IPS-18a (cell line): ENCODE results near the gene SH3TC1.

Experiments used
- H3K27ac ChIP-seq: one replicate; pipeline ENCODE4 v1.5.1; 2013; ENCODE audit warnings: low read length
- H3K27me3 ChIP-seq: one replicate; pipeline ENCODE4 v1.6.1; 2013; ENCODE audit warnings: mild to moderate bottlenecking, low read length; ENCODE audit not compliant: control insufficient read depth, insufficient read depth
- H3K36me3 ChIP-seq: one replicate; pipeline ENCODE4 v1.6.1; 2013; ENCODE audit warnings: low read depth, low read length; ENCODE audit not compliant: control insufficient read depth
- H3K4me1 ChIP-seq: one replicate; pipeline ENCODE4 v1.6.1; 2013; ENCODE audit warnings: low read depth, low read length; ENCODE audit not compliant: control insufficient read depth
- H3K4me3 ChIP-seq: one replicate; pipeline ENCODE4 v1.5.1; 2013; ENCODE audit warnings: low read length
- H3K9ac ChIP-seq: one replicate; pipeline ENCODE4 v1.6.1; 2013; ENCODE audit warnings: mild to moderate bottlenecking, low read length, moderate library complexity
- H3K9me3 ChIP-seq: one replicate; pipeline ENCODE4 v1.6.1; 2013; ENCODE audit warnings: low read depth, low read length; ENCODE audit not compliant: control insufficient read depth

Gene SH3TC1

DNA sequence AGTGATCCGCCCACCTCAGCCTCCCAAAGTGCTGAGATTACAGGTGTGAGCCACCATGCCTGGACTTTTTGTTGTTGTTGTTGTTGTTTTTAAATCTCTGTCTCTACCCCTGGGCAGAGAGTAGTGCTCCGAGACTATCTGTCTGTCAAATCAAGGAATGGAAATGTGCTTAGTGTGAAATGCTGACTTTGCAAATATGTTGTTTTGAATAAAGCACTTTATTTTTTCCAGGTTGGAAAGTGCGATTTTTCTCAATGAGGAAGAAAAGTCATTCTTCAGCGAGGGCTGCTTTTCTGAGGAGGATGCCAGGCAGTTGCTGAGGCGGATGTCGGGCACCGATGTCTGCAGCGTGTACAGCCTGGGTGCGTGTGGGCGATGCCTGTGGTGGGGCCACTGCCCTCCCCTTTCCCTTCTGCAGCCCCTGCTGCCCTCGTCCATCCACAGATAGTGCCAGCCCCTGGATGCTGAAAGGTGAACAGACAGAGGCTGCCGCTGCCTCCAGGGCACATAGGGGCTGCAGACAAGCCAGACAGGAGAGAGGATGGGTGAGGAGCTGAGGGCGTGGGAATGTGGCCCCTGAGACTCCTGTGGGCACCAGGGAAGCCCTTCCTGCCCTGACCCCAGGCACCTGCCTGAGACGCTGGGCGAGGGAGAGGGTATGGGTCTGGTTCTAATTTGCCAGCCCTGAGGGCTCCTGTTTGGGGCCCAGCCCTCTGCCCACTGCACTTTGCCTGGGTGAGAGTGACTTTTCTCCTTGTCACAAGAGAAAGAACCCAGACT, 23.7 kb downstream of the SH3TC1 start:
- no peak overlapping the region for H3K9ac ChIP-seq
- no peak overlapping the region for H3K27ac ChIP-seq
- H3K36me3 ChIP-seq, result no peaks in the 10 kb centered on the region
- H3K4me1 ChIP-seq, result peaks cover 22% of the 10 kb centered on the region
- no peaks in the 10 kb centered on the region for H3K27me3 ChIP-seq
- no peaks in the 10 kb centered on the region for H3K9me3 ChIP-seq
- no peak overlapping the region for H3K4me3 ChIP-seq

DNA sequence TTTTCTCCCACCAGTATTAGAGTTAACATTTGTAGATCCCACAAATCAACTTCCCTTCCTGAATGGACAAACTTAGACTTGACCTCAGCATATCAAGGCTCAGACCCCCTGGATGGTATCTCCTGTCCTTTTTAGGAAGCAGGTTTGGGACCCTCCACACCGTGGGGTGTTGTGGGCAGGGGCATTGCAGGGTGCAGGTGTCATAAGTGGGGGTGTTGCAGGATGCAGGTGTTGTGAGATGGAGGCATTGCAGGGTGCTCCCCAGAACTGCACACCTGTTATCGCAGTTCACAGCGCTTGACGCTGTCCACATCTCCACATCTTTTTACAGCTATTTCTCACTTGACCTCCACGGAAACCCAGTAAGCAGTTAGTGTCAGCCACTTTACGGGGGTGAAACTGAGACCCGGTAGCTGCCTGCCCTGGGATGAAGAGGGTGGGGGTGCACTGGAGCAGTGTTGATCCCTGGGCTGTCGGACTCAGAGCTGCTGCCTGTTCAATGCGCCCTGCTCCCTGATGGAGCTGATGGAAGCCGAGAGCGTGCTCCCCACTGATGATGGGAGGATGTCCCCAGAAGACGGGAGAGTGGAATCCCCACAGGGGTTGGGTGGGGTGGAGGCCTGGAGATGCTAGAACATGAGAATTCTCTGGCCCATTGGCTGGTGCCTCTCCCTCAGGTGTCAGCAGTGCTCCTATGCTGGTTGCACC, 25.3 kb downstream of the SH3TC1 start:
- Histone ChIP-seq H3K4me1 (peaks cover 22% of the 10 kb centered on the region), H3K27ac (no peak overlapping the region), H3K4me3 (no peak overlapping the region), H3K9ac (no peak overlapping the region), H3K9me3 (no peaks in the 10 kb centered on the region), H3K36me3 (no peaks in the 10 kb centered on the region), H3K27me3 (no peaks in the 10 kb centered on the region)

DNA sequence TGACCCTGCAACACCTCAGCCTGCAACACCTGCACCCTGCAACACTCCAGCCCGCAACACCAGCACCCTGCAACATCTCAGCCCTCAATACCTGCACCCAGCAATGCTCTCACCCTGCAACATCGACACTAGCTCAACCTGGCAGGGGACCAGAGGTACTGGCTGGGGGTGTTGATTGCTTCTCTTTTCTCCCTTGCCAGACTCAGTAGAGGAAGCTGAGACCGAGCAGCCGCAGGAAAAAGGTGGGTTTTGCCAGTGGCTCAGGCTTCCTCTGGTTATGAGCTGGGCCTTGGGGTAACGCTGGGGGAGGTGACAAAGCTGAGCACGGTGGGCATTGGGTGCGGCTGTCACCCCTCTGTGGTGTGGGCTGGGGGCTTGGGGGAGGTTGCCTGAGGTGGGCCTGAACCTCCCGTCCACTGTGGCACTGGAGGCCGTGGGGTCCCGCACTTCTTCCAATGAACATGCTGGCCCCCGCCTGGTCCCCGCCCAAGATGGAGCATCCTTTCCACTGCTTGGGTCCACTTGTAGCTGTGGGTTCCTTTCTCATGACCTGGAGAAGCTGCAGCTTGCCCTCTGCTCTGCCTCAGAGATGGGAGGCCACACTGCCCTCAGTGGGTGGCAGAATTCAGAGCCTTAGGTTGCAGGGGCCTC, 26.0 kb downstream of the SH3TC1 start:
- H3K36me3 ChIP-seq, result no peaks in the 10 kb centered on the region
- H3K27ac ChIP-seq, result no peak overlapping the region
- H3K4me1 ChIP-seq, result peaks cover 22% of the 10 kb centered on the region
- H3K9me3 ChIP-seq, result no peaks in the 10 kb centered on the region
- H3K9ac ChIP-seq, result no peak overlapping the region
- no peak overlapping the region for H3K4me3 ChIP-seq
- no peaks in the 10 kb centered on the region for H3K27me3 ChIP-seq

DNA sequence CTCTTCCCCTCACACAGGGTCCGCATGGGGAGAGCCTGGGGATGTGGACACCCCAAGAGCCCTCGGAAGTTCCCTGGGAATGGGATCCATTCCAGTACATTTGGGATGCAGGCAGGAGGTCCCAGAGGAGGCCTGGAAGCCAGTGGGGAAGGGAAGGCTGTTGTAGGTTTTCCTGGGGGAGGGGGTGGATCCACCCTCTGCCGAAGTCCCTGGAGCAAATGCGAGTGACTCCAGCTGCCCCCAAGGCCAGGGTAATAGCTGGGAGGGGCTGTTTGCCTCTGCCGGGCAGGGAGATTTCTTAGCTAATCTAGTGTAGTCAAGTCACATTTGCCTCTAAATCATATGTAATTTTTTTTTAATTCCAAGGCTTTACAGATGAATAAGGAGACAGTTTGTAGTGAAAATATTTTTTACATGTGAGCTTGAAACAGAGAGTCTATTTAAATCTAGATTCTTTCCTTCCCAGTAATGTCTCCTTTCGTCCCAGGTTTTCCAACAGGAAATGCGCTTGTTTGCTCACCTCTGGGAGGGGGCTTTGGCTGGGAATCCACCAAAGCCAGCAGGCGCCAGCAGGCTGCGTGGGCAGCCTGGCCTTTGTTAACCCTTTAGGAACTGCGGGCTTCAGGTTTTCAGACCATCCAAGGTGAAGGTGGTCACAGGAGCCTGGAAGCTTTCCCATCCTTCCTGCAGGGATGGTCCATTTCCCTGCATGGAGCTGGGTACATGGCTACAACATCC, 26.8 kb downstream of the SH3TC1 start:
- peak overlapping the region; percentile 47 for H3K4me3 ChIP-seq
- peak overlapping the region; percentile 80 for H3K27ac ChIP-seq
- no peaks in the 10 kb centered on the region for H3K9me3 ChIP-seq
- no peaks in the 10 kb centered on the region for H3K27me3 ChIP-seq
- no peaks in the 10 kb centered on the region for H3K36me3 ChIP-seq
- no peak overlapping the region for H3K9ac ChIP-seq
- peaks cover 22% of the 10 kb centered on the region for H3K4me1 ChIP-seq

DNA sequence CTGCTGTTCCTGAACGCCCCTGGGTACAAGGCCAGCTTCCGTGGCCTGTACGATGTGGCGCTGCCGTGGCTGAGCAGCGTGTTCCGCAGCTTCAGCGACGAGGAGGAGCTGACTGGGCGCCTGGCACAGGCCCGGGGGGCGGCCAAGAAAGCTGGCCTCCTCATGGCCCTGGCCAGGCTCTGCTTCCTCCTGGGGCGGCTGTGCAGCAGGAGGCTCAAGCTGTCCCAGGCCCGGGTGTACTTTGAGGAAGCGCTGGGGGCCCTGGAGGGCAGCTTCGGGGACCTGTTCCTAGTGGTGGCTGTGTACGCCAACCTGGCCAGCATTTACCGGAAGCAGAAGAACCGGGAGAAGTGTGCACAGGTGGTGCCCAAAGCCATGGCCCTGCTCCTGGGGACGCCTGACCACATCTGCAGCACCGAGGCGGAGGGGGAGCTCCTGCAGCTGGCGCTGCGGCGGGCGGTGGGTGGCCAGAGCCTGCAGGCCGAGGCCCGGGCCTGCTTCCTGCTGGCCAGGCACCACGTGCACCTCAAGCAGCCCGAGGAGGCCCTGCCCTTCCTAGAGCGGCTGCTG, 28.2 kb downstream of the SH3TC1 start:
- no peak overlapping the region for H3K4me3 ChIP-seq
- no peaks in the 10 kb centered on the region for H3K36me3 ChIP-seq
- H3K9ac ChIP-seq, result no peak overlapping the region
- no peaks in the 10 kb centered on the region for H3K9me3 ChIP-seq
- peaks cover 22% of the 10 kb centered on the region for H3K4me1 ChIP-seq
- H3K27me3 ChIP-seq, result no peaks in the 10 kb centered on the region
- no peak overlapping the region for H3K27ac ChIP-seq

DNA sequence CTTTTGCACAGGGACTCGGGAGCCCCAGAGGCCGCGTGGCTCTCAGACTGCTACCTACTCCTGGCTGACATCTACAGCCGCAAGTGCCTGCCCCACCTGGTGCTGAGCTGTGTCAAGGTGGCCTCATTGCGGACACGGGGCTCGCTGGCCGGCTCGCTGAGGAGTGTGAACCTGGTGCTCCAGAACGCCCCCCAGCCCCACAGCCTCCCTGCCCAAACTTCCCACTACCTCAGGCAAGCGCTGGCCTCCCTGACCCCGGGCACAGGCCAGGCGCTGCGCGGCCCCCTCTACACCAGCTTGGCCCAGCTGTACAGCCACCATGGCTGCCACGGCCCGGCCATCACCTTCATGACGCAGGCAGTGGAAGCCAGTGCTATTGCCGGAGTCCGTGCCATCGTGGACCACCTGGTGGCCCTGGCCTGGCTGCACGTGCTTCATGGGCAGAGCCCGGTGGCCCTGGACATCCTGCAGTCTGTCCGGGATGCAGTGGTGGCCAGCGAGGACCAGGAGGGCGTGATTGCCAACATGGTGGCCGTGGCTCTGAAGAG, 28.8 kb downstream of the SH3TC1 start:
- H3K9me3 ChIP-seq, result no peaks in the 10 kb centered on the region
- no peak overlapping the region for H3K27ac ChIP-seq
- peaks cover 22% of the 10 kb centered on the region for H3K4me1 ChIP-seq
- no peaks in the 10 kb centered on the region for H3K27me3 ChIP-seq
- no peak overlapping the region for H3K4me3 ChIP-seq
- no peaks in the 10 kb centered on the region for H3K36me3 ChIP-seq
- H3K9ac ChIP-seq, result no peak overlapping the region

DNA sequence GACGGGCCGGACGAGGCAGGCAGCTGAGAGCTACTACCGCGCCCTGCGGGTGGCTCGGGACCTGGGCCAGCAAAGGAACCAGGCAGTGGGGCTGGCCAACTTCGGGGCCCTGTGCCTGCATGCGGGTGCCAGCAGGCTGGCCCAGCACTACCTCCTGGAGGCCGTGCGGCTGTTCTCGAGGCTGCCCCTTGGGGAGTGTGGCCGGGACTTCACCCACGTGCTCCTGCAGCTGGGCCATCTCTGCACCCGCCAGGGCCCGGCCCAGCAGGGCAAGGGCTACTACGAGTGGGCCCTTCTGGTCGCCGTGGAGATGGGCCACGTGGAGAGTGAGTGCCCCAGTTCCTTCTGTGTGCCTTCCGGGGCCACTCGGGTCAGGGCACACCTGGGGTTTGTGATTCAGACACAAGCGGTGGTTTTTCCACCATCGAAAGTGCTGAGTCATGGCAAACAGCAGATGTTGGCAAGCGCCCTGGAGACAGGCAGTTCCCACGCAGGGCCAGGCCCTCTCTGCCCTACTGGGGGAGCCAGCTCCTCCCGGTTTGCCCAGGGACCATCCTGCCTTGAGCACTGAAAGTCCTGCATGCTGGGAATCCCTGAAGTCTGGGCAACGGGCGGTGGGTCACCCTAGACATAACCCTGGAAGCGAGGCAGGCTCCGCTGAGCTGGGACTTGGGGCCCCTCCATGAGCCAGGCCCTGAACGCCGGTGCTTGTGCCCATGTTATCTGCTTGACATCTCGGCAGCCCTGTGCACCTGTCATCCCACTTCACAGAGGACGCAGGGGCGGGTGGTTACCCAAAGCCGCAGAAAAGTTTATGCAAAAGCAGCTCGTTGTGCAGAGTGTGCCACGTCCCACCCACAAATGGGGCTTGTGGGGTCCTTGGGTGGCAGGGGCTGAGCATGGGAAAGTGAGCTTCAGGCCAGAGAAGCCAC, 29.5 kb downstream of the SH3TC1 start:
- H3K4me3 ChIP-seq, result no peak overlapping the region
- H3K9me3 ChIP-seq, result no peaks in the 10 kb centered on the region
- no peaks in the 10 kb centered on the region for H3K36me3 ChIP-seq
- H3K27ac ChIP-seq, result no peak overlapping the region
- H3K27me3 ChIP-seq, result no peaks in the 10 kb centered on the region
- H3K4me1 ChIP-seq, result peaks cover 22% of the 10 kb centered on the region
- no peak overlapping the region for H3K9ac ChIP-seq

DNA sequence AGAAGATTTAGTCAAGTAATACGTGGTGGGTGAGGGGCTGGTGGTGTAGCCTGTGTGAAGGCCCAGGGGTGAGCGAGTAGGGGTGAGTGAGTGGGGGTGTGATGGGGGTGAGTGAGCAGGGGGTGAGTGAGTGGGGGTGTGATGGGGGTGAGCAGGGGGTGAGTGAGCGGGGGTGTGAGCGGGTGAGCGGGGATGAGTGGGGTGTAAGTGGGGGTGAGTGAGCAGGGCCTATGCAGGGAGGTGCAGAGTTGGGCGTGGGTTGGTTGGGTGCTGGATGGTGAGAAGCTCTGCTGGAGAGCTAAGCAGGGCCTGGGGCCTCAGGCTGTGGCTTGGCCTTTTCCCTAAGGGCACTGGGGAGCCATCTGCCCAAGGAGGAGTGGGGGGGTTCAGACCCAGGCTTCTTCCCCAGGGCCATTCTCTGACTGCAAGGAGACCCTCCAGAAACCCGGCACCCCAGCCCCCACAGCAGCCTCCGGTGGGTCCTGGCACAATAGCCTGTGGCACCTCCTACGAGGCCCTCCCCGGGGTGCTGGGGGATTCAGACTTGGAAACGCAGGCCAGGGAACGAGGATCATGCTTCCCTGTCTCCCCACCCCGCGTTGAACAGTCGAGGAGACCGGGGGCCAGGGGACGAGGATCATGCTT, 30.4 kb downstream of the SH3TC1 start:
- Histone ChIP-seq H3K4me1 (peaks cover 22% of the 10 kb centered on the region), H3K36me3 (no peaks in the 10 kb centered on the region), H3K27me3 (no peaks in the 10 kb centered on the region), H3K9ac (no peak overlapping the region), H3K4me3 (no peak overlapping the region), H3K27ac (no peak overlapping the region), H3K9me3 (no peaks in the 10 kb centered on the region)

DNA sequence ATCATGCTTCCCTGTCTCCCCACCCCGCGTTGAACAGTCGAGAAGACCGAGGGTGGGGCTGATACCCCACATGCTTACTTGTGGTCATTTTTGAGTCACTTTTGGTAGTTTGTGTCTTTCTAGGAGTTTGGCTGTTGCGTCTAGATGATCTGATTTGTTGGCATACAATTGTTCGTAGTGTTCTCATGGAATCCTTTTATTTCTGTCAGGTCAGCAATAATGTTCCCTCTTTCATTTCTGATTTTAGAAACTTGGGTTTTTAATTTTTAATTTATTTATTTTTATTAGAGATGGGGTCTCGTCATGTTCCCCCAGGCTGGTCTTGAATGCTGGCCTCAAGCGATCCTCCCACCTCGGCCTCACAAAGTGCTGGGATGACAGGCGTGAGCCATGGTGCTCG, 30.9 kb downstream of the SH3TC1 start:
- Histone ChIP-seq H3K27ac (no peak overlapping the region), H3K4me3 (no peak overlapping the region), H3K9me3 (no peaks in the 10 kb centered on the region), H3K27me3 (no peaks in the 10 kb centered on the region), H3K36me3 (no peaks in the 10 kb centered on the region), H3K4me1 (peaks cover 18% of the 10 kb centered on the region), H3K9ac (no peak overlapping the region)

DNA sequence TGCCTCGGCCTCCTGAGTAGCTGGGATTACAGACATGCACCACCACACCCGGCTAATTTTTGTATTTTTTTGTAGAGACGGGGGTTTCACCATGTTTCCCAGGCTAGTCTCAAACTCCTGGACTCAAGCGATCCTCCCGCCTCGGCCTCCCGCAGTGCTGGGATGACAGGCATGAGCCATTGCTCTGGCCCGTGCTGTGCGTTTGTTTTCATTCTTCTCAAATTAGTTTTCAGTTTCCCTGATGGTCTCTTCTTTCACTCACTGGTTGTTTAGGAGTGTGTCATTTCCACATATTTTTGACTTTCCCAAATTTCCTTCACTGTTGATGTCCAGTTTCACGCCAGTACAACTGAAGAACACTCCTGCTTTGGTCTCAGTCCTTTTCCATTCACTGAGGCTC, 31.8 kb downstream of the SH3TC1 start:
- H3K4me3 ChIP-seq, result no peak overlapping the region
- H3K36me3 ChIP-seq, result no peaks in the 10 kb centered on the region
- H3K9ac ChIP-seq, result no peak overlapping the region
- H3K4me1 ChIP-seq, result peaks cover 9% of the 10 kb centered on the region
- H3K27me3 ChIP-seq, result no peaks in the 10 kb centered on the region
- no peaks in the 10 kb centered on the region for H3K9me3 ChIP-seq
- no peak overlapping the region for H3K27ac ChIP-seq
